ENCODE measurements around the gene IRF1.

GRCh38 chr5:132500931-132501628, 10.5 kb upstream of the IRF1 start:
- peak; percentile 62 to 93 (median 81) for TF ChIP-seq CTCF (IDR thresholded peaks at IDR 0.05)
- no peak for TF ChIP-seq POLR2A (IDR thresholded peaks at IDR 0.05)

Data from thyroid gland (tissue), 4 donors.